SJSA1 (cell line): ENCODE results near the gene MRPL42. TPM values are rescaled to one million over a fixed set of nuclear protein-coding genes. Genes with fewer than 3 reads are reported as not detected.
"Not testable (repeated sequence)": the region's sequence is repeated elsewhere in the genome, so short reads cannot be mapped to it uniquely, and the experiment has no call there.

Source experiments
- DNase-seq, 2 experiments: peaks; one replicate each; pipeline ENCODE4 v3.0.0-alpha.2; 2015 to 2020; ENCODE audit warnings: low spot score in 2 of 2, low read depth in 1 of 2
- H3K27ac ChIP-seq: fragments of 250-450 bp; sonication (Bioruptor Pico); 2 replicates; pipeline ENCODE4 v1.5.1; 2020; ENCODE audit warnings: mild to moderate bottlenecking, moderate library complexity
- H3K27me3 ChIP-seq: fragments of 250-450 bp; sonication (Bioruptor Pico); replicated peaks from 2 replicates; pipeline ENCODE4 v1.5.1; 2020; ENCODE audit warnings: mild to moderate bottlenecking, moderate library complexity
- H3K36me3 ChIP-seq: fragments of 250-450 bp; sonication (Bioruptor Pico); 2 replicates; pipeline ENCODE4 v1.5.1; 2020; ENCODE audit warnings: mild to moderate bottlenecking
- H3K4me1 ChIP-seq: fragments of 250-450 bp; sonication (Bioruptor Pico); replicated peaks from 2 replicates; pipeline ENCODE4 v1.6.1; 2021; ENCODE audit warnings: mild to moderate bottlenecking
- H3K4me3 ChIP-seq: fragments of 250-450 bp; sonication (Bioruptor Pico); 2 replicates; pipeline ENCODE4 v1.5.1; 2020; ENCODE audit warnings: mild to moderate bottlenecking
- H3K9me3 ChIP-seq: fragments of 250-450 bp; sonication (Bioruptor Pico); replicated peaks from 2 replicates; pipeline ENCODE4 v1.5.1; 2020; ENCODE audit warnings: mild to moderate bottlenecking
- total RNA-seq: library from RNA; depleted of rRNA; stranded (reverse); fragments of >200 nt; shearing (Covaris generic); gene quantifications from 2 replicates; pipeline ENCODE4 v1.2.3, GENCODE V29; 2014; rRNA removed

The MRPL42 gene
- total RNA-seq, 1 experiment from 2014 or later: 132 TPM

DNA sequence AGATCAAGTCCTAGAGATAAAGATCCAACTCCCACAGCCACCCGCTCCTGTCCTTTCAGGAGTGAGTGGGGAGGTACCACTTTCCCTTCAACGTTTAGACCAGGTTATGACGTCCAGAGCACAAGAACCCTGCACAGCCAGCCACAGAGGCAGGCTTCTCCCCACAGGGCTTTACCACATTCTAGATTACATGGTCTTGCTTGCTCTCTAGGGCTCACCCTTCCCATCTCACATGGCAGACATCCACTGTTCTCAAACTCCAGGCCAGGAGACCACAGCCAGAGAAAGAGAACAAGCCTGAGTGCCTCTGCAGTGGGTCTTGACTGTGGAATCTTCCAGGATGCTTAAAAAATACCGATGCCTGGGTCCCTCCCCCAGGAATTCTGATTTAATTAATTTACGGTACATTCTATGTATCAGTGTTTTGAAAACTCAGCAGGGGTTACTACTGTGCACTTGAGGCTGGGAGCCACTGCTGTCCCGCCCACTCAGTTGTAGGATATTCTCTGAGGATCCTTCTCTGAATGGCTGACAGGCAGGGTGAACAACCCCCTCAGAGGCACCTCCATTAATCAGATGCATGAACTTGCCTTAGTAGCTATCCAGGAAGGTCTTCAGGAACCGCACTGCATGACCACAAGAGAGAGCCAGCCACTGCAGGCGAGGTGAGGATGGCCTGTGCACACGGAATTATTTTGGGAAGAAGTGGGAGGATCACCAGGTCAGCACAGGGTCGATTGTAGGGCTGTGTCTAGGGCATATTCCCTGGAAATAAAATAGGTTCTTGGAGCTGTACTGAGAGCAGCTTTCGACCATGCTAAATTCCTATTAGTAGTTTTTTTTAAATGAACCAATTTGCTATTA is 83.7 kb downstream of the MRPL42 start:
- H3K27ac ChIP-seq: no peak overlapping the region
- no peaks in the 10 kb centered on the region for H3K4me1 ChIP-seq
- no peak overlapping the region for H3K4me3 ChIP-seq
- H3K27me3 ChIP-seq: no peaks in the 10 kb centered on the region
- no peaks in the 10 kb centered on the region for H3K36me3 ChIP-seq
- DNase-seq: no peak
- no peaks in the 10 kb centered on the region for H3K9me3 ChIP-seq

DNA sequence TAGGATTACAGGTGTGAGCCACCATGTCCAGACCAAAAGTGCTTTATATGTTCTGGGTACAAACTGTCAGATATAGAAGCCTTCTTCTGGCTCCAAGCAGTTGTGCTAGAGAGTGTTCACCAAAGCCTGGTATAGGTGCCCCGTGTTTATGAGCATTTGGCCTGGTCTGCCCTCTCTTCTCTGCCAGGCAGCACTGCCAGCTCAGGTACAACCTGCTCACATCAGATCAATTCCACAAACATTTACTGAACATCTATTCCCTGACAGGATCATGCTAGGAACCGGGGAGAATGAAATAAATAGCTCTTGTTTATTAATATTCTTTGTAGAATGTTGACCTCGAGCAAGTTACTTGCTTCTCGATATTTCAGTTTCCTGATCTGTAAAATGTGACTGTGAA is 85.1 kb downstream of the MRPL42 start:
- Histone ChIP-seq H3K27me3 (no peaks in the 10 kb centered on the region), H3K36me3 (no peaks in the 10 kb centered on the region), H3K4me1 (no peaks in the 10 kb centered on the region), H3K9me3 (no peaks in the 10 kb centered on the region), H3K4me3 (no peak overlapping the region), H3K27ac (no peak overlapping the region)
- no peak for DNase-seq

DNA sequence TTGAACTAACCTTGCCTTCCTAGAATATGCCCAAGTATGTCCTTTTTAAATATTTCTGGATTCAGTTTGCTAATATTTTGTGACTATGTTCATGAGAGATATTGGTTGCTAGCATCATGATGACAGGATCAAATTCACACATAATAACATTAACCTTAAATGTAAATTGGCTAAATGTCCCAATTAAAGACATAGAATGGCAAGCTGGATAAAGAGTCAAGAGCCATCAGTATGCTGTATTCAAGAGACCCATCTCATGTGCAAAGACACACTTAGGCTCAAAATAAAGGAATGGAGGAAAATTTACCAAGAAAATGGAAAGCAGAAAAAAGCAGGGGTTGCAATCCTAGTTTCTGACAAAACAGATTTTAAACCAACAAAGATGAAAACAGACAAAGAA is 90.6 kb downstream of the MRPL42 start:
- not testable (repeated sequence) for H3K27me3 ChIP-seq, H3K36me3 ChIP-seq, H3K9me3 ChIP-seq, H3K27ac ChIP-seq, H3K4me1 ChIP-seq, DNase-seq, H3K4me3 ChIP-seq

DNA sequence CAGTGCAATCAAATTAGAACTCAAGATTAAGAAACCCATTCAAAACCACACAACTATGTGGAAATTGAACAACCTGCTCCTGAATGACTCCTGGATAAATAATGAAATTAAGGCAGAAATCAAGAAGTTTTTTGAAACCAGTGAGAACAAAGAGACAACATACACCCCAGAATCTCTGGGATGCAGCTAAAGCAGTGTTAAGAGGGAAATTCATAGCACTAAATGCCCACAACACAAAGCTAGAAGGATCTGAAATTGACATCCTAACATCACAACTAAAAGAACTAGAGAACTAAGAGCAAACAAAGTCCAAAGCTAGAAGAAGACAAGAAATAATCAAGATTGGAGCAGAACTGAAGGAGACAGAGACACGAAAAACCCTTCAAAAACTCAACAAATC is 91.4 kb downstream of the MRPL42 start:
- not testable (repeated sequence) for H3K9me3 ChIP-seq, H3K27ac ChIP-seq, H3K4me1 ChIP-seq, DNase-seq, H3K36me3 ChIP-seq, H3K4me3 ChIP-seq, H3K27me3 ChIP-seq

DNA sequence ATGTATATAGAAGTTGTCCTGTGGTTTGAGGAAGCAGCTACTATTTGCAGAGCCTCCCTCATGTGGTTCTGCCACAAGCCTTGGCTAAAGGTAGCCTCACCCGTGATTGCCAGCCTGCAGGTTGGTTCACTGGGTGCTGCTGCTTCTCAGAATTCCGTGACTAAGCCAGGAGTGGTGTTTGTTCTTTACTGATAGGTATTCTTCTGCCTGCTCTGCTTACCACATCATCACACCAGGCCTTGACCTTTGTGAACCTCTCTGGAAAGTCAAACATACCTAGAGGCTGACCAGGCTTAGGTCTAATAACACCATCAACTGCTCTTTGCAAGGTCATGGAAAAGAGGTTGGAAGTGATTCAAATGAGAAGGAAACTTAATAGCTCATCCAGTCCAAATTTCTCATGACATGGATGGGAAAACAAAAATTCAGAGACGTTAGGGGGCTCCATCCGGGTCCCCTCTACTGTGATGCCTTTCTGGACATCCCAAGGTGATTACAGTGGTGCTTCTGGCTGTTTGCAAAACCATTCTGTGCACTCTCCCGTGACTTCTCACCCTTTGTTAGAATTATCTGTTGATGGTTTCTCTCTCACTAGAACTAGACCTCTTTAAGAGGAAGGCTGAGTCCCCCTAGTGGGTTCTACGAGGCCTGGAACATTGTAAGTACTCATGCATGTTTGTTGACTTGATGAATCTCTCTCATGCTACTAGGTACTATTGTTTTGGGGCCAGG is 96.7 kb downstream of the MRPL42 start:
- Histone ChIP-seq H3K36me3 (no peaks in the 10 kb centered on the region), H3K27me3 (no peaks in the 10 kb centered on the region), H3K4me1 (no peaks in the 10 kb centered on the region), H3K4me3 (no peak overlapping the region), H3K9me3 (no peaks in the 10 kb centered on the region; the same call in 1 of the 2 replicates), H3K27ac (no peak overlapping the region)
- no peak for DNase-seq

DNA sequence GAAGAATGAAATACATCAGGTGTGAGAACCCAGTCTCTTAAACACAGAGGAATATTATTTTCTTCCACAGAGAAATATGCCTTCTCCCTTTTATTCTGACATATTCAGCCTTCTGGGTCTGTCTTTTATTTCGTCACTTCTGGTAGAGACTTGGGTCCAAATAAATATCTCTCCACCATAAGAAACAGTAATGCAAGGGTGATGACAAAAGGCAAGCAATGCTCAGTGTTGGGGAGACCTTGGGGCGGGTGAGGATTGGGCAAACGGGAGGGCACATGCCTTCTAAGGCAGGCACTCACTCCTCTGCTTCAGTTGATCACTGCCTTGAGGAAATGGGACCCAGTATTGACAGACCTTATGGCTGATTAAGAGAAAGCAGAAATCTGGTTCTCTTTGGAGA is 98.4 kb downstream of the MRPL42 start:
- Histone ChIP-seq H3K9me3 (no peaks in the 10 kb centered on the region), H3K27ac (no peak overlapping the region), H3K4me1 (0 out of 2 replicates have a peak, but pooled peaks cover 2% of the 10 kb centered on the region), H3K27me3 (no peaks in the 10 kb centered on the region), H3K4me3 (no peak overlapping the region), H3K36me3 (no peaks in the 10 kb centered on the region)
- DNase-seq: no peak

Other genes starting within 250 kb of the MRPL42 start
- 33.8 and 41.2 TPM in 2 replicates for gene NUDT4, start 89.6 kb upstream of the MRPL42 start, total RNA-seq
- 103 and 123 TPM in 2 replicates for gene UBE2N, start 25.6 kb upstream of the MRPL42 start, total RNA-seq
- 19.2 and 34.7 TPM in 2 replicates for gene SOCS2, start 105.2 kb downstream of the MRPL42 start, total RNA-seq
- gene CRADD, start 209.9 kb downstream of the MRPL42 start, total RNA-seq: 14.3 and 18.8 TPM in 2 replicates